ENCODE measurements around the gene GALNT9. TPM values are rescaled to one million over a fixed set of nuclear protein-coding genes. Genes with fewer than 3 reads are reported as not detected.

The GALNT9 gene
- total RNA-seq, 2 donors from 2014 or later: 0.14 to 1.0 TPM

DNA sequence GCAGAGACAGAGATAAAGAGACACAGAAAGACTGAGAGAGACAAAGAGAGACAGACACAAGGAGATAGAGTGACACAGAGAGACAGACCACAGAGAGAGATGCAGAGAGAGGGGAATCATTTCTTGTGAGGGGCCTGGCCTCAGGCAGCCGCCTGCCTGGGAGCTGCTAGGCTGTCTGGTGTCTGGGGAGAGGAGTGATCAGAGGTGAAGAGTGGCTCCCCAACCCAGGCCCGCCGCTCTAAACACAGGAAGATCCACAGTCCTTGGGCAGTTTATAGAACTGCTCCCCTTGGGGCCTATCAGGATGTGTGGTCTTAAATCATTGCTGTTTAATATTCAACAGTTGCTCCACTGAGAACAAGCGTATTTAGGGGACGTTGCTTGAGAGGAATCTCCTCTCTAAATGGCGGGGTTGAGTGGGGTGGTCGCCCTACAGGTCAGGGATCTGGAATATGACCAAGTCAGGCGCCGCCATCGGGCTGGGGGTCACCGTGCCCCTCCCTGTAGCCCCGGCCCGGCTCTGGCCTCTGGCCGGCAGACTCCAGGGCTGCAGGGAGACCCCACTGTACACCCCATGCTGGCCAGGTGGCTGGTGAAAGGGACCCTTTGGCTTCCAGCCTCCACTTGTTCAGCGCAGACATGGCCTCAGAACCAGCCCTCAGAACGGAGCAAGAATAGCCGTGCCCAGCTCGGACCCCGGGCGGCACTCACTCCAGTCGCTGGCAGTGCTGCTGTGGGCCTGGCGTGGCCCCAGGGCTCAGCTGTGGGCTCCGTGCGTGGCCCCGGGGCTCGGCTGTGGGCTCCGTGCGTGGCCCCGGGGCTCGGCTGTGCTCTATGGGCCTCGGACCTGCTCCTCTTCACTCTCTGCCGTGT is 89.4 kb downstream of the GALNT9 start:
- H3K4me3 ChIP-seq: no peak overlapping the region
- 82% methylated on average over 32 of the region's 32 CpGs for WGBS
- H3K4me1 ChIP-seq (replicated peaks): no peaks in the 10 kb centered on the region
- H3K27ac ChIP-seq: no peak overlapping the region
- H3K27me3 ChIP-seq (replicated peaks; ENCODE audit: insufficient read depth): no peaks in the 10 kb centered on the region
- intact Hi-C loops (cut with DNase I): no loop called here
- DNase-seq (ENCODE audit: low spot score): no peak
- TF ChIP-seq, protein P1, sequence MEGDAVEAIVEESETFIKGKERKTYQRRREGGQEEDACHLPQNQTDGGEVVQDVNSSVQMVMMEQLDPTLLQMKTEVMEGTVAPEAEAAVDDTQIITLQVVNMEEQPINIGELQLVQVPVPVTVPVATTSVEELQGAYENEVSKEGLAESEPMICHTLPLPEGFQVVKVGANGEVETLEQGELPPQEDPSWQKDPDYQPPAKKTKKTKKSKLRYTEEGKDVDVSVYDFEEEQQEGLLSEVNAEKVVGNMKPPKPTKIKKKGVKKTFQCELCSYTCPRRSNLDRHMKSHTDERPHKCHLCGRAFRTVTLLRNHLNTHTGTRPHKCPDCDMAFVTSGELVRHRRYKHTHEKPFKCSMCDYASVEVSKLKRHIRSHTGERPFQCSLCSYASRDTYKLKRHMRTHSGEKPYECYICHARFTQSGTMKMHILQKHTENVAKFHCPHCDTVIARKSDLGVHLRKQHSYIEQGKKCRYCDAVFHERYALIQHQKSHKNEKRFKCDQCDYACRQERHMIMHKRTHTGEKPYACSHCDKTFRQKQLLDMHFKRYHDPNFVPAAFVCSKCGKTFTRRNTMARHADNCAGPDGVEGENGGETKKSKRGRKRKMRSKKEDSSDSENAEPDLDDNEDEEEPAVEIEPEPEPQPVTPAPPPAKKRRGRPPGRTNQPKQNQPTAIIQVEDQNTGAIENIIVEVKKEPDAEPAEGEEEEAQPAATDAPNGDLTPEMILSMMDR (IDR thresholded peaks at IDR 0.05): no peak
- no peak for TF ChIP-seq POLR2A (IDR thresholded peaks at IDR 0.05)
- TF ChIP-seq POLR2AphosphoS5 (IDR thresholded peaks at IDR 0.05): no peak
- H3K9me3 ChIP-seq: no peaks in the 10 kb centered on the region
- H3K36me3 ChIP-seq: no peaks in the 10 kb centered on the region

DNA sequence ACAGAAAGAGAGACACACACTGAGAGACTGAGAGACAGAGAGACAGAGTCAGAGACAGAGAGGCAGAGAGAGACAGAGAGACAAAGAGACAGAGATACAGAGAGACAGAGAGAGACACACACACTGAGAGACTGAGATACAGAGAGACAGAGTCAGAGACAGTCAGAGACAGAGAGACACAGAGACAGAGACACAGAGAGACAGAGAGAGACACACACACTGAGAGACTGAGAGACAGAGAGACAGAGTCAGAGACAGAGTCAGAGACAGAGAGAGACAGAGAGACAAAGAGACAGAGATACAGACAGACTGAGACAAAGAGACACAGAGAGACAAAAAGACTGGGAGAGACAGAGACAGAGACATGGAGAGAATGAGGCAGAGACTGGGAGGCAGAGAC is 90.0 kb downstream of the GALNT9 start:
- TF ChIP-seq POLR2AphosphoS5 (IDR thresholded peaks at IDR 0.05): no peak
- TF ChIP-seq POLR2A (IDR thresholded peaks at IDR 0.05): no peak
- TF ChIP-seq, protein P1 (IDR thresholded peaks at IDR 0.05): no peak

DNA sequence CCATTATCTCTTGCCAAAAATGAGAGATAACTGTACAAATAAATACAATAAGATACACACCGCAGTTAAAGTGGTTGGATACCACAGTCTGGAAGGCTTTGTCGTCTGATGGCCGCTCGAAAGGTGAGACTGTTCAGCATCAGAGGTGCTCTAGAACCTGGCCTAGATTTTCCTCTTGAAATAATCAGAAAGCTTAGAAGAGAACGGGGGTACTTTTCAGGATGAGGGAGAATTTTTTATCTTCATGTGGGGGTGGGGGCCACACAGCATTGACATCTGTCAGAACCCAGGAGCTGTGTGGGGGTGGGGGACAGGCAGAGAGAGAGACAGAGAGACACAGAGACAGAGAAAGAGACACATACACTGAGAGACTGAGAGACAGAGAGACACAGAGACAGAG is 90.5 kb downstream of the GALNT9 start:
- no peak overlapping the region for H3K4me3 ChIP-seq
- 58% methylated on average over 5 of the region's 5 CpGs for WGBS
- no peaks in the 10 kb centered on the region for H3K4me1 ChIP-seq (replicated peaks)
- no peak for DNase-seq (ENCODE audit: low spot score)
- H3K27ac ChIP-seq: no peak overlapping the region
- no peaks in the 10 kb centered on the region for H3K36me3 ChIP-seq
- intact Hi-C loops (cut with DNase I): no loop called here
- no peaks in the 10 kb centered on the region for H3K9me3 ChIP-seq
- TF ChIP-seq, protein P1 (IDR thresholded peaks at IDR 0.05): no peak
- TF ChIP-seq POLR2AphosphoS5 (IDR thresholded peaks at IDR 0.05) (no peak), POLR2A (IDR thresholded peaks at IDR 0.05) (no peak)
- H3K27me3 ChIP-seq (replicated peaks; ENCODE audit: insufficient read depth): no peaks in the 10 kb centered on the region

More for the DNA sequence above, 90.0 kb downstream of the GALNT9 start:
- H3K27me3 ChIP-seq (replicated peaks; ENCODE audit: insufficient read depth): no peaks in the 10 kb centered on the region
- no peak overlapping the region for H3K27ac ChIP-seq
- no peaks in the 10 kb centered on the region for H3K9me3 ChIP-seq
- no peaks in the 10 kb centered on the region for H3K4me1 ChIP-seq (replicated peaks)
- H3K36me3 ChIP-seq: no peaks in the 10 kb centered on the region
- intact Hi-C loops (cut with DNase I): no loop called here
- DNase-seq (ENCODE audit: low spot score): no peak
- H3K4me3 ChIP-seq: no peak overlapping the region

DNA sequence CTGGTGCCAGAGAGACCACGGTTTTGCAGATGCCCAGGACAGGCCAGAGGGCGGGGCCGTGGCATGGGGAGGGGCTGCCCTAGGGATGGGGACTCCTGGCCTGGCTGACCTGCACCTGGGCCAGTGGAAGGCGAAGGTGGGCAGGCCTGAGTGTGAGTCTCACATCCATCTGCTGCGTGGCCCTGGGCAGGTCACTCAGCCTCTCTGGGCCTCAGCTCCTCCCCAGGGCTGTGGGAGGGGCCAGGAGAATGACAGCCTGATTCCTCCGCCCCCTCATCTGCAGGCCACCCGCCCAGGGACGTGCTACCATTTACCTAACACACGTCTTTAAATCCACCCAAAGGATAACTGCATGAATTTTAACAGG is 90.9 kb downstream of the GALNT9 start:
- no peaks in the 10 kb centered on the region for H3K9me3 ChIP-seq
- intact Hi-C loops (cut with DNase I): no loop called here
- 74% methylated on average over 9 of the region's 9 CpGs for WGBS
- H3K27me3 ChIP-seq (replicated peaks; ENCODE audit: insufficient read depth): no peaks in the 10 kb centered on the region
- no peak for DNase-seq (ENCODE audit: low spot score)
- no peaks in the 10 kb centered on the region for H3K4me1 ChIP-seq (replicated peaks)
- TF ChIP-seq, protein P1 (IDR thresholded peaks at IDR 0.05): no peak
- TF ChIP-seq POLR2A (IDR thresholded peaks at IDR 0.05): no peak
- TF ChIP-seq POLR2AphosphoS5 (IDR thresholded peaks at IDR 0.05): no peak
- H3K36me3 ChIP-seq: no peaks in the 10 kb centered on the region
- no peak overlapping the region for H3K4me3 ChIP-seq
- H3K27ac ChIP-seq: no peak overlapping the region

Measured in prostate gland (tissue), 2 donors.